ENCODE results near the gene GRIP1.

DNA sequence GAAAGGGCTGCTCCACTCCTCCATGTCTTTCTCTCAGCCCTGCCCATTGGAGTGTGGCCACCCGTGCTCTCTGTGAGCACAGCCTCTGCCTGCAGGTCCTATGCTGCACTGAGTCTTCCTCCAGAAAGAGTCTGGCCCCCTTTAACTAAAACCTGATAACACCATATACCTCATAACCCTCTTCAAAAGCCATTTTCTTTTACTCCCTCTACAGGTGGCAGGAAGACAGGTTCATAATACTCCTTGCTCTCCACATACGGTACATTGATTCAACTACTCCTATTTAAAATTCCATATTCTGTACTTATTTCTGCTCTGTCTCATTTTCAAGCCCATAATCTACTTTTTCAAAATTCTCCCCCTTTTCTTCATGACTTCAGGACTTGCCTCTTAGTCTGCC is 232.6 kb downstream of the GRIP1 start:
- TF ChIP-seq, protein P1, sequence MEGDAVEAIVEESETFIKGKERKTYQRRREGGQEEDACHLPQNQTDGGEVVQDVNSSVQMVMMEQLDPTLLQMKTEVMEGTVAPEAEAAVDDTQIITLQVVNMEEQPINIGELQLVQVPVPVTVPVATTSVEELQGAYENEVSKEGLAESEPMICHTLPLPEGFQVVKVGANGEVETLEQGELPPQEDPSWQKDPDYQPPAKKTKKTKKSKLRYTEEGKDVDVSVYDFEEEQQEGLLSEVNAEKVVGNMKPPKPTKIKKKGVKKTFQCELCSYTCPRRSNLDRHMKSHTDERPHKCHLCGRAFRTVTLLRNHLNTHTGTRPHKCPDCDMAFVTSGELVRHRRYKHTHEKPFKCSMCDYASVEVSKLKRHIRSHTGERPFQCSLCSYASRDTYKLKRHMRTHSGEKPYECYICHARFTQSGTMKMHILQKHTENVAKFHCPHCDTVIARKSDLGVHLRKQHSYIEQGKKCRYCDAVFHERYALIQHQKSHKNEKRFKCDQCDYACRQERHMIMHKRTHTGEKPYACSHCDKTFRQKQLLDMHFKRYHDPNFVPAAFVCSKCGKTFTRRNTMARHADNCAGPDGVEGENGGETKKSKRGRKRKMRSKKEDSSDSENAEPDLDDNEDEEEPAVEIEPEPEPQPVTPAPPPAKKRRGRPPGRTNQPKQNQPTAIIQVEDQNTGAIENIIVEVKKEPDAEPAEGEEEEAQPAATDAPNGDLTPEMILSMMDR (IDR thresholded peaks at IDR 0.05; ENCODE audit: insufficient read depth, low read length, poor library complexity, severe bottlenecking) = no peak
- no peak for TF ChIP-seq EZH2phosphoT487 (conservative IDR thresholded peaks at IDR 0.05; ENCODE audit: low read length)

All from SU-DHL-6 (cell line).